ENCODE results near the gene UBE4A.

UBE4A gene

DNA sequence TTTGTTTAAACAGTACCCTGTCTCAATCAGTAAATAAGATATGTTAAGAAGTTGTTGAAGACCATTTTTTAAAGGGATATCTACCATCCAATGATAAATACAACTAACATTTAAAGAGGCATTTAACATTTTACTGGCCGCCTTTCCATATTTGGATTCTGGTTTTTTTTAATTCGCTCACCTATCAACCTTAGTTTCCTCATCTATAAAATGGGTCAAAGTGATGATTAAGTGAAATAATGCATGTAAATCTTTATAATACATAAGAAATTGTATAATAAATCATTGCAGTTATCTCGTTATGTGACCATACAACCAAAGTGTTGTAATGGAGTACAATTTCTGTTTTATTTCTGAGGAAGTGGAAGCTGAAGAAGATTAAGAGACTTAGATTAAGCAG, 24.3 kb downstream of the UBE4A start:
- H3K9me3 ChIP-seq (ENCODE audit: low read length) = no peaks in the 10 kb centered on the region
- H3K4me2 ChIP-seq (ENCODE audit: low read length) = no peak overlapping the region
- H3K79me2 ChIP-seq (ENCODE audit: insufficient read depth, low read length) = no peaks in the 10 kb centered on the region
- no peaks in the 10 kb centered on the region for H3K9me2 ChIP-seq (ENCODE audit: low read depth, low read length)
- H3K27ac ChIP-seq (ENCODE audit: low read depth, low read length, poor library complexity, severe bottlenecking) = no peak overlapping the region
- no peaks in the 10 kb centered on the region for H3K27me3 ChIP-seq (ENCODE audit: insufficient read depth, low read length)
- no peak overlapping the region for H3K9ac ChIP-seq (ENCODE audit: low read length)
- peaks cover 88% of the 10 kb centered on the region for H3K36me3 ChIP-seq (ENCODE audit: insufficient read depth, low read length)
- TF ChIP-seq EZH2 (IDR thresholded peaks at IDR 0.05; ENCODE audit: borderline replicate concordance, low read length) = no peak
- TF ChIP-seq, protein P1, sequence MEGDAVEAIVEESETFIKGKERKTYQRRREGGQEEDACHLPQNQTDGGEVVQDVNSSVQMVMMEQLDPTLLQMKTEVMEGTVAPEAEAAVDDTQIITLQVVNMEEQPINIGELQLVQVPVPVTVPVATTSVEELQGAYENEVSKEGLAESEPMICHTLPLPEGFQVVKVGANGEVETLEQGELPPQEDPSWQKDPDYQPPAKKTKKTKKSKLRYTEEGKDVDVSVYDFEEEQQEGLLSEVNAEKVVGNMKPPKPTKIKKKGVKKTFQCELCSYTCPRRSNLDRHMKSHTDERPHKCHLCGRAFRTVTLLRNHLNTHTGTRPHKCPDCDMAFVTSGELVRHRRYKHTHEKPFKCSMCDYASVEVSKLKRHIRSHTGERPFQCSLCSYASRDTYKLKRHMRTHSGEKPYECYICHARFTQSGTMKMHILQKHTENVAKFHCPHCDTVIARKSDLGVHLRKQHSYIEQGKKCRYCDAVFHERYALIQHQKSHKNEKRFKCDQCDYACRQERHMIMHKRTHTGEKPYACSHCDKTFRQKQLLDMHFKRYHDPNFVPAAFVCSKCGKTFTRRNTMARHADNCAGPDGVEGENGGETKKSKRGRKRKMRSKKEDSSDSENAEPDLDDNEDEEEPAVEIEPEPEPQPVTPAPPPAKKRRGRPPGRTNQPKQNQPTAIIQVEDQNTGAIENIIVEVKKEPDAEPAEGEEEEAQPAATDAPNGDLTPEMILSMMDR (IDR thresholded peaks at IDR 0.05; ENCODE audit: low read length) = no peak
- H3F3A ChIP-seq (ENCODE audit: insufficient read depth, low read length) = no peaks in the 10 kb centered on the region
- no peaks in the 10 kb centered on the region for H3K4me1 ChIP-seq (ENCODE audit: insufficient read depth, low read length, severe bottlenecking)
- no peak overlapping the region for H3K4me3 ChIP-seq (ENCODE audit: low read depth, low read length, poor library complexity, severe bottlenecking)
- no peak overlapping the region for H2AFZ ChIP-seq (ENCODE audit: low read length)
- H4K20me1 ChIP-seq (ENCODE audit: insufficient read depth, low read length) = no peaks in the 10 kb centered on the region

DNA sequence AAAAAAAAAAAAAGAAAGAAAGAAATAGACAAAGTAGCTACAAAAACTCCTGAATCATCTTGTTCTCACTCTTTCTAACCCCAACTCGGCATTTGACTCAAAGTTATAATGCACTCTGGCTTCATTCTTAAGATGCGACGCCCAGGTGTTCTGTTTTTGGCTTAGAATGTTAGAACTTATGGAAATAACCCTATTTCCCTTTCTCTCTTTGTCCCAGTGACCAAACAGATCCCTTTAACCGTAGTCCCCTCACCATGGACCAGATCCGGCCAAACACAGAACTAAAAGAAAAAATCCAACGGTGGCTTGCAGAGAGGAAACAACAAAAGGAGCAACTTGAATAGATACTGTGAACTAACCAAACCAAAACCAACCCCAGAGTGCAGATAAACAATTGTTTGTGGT, 36.7 kb downstream of the UBE4A start:
- H3K4me1 ChIP-seq (ENCODE audit: insufficient read depth, low read length, severe bottlenecking) = peaks cover 12% of the 10 kb centered on the region
- no peaks in the 10 kb centered on the region for H3K9me2 ChIP-seq (ENCODE audit: low read depth, low read length)
- H3K27ac ChIP-seq (ENCODE audit: low read depth, low read length, poor library complexity, severe bottlenecking) = no peak overlapping the region
- H3K36me3 ChIP-seq (ENCODE audit: insufficient read depth, low read length) = peaks cover 46% of the 10 kb centered on the region
- no peaks in the 10 kb centered on the region for H3K9me3 ChIP-seq (ENCODE audit: low read length)
- H3K9ac ChIP-seq (ENCODE audit: low read length) = no peak overlapping the region
- no peak overlapping the region for H3K4me3 ChIP-seq (ENCODE audit: low read depth, low read length, poor library complexity, severe bottlenecking)
- no peaks in the 10 kb centered on the region for H3F3A ChIP-seq (ENCODE audit: insufficient read depth, low read length)
- H4K20me1 ChIP-seq (ENCODE audit: insufficient read depth, low read length) = no peaks in the 10 kb centered on the region
- no peak overlapping the region for H2AFZ ChIP-seq (ENCODE audit: low read length)
- TF ChIP-seq, protein P1 (IDR thresholded peaks at IDR 0.05; ENCODE audit: low read length) = no peak
- TF ChIP-seq EZH2 (IDR thresholded peaks at IDR 0.05; ENCODE audit: borderline replicate concordance, low read length) = no peak
- no peaks in the 10 kb centered on the region for H3K27me3 ChIP-seq (ENCODE audit: insufficient read depth, low read length)
- no peak overlapping the region for H3K4me2 ChIP-seq (ENCODE audit: low read length)
- no peaks in the 10 kb centered on the region for H3K79me2 ChIP-seq (ENCODE audit: insufficient read depth, low read length)

DNA sequence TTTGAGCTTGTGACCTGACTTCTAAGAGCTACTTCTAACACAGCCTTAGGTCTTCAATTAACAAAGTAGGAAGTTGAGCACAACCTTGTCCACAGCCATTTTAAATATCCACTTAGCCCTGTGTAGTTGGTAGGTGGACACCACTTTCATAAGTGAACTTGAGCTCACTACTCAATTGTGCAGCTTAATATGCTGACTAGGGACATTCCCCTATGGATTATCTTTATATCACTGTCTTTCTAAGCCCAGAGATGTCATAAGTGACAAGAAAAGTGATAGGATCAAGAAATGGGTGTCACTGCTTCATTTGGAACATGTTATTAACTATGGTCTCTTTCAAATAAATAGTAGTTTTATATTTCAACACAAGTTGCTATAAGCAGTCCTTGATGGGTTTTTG, 38.0 kb downstream of the UBE4A start:
- Histone ChIP-seq H2AFZ (ENCODE audit: low read length) (no peak overlapping the region), H3K27me3 (ENCODE audit: insufficient read depth, low read length) (no peaks in the 10 kb centered on the region), H3F3A (ENCODE audit: insufficient read depth, low read length) (no peaks in the 10 kb centered on the region), H3K4me3 (ENCODE audit: low read depth, low read length, poor library complexity, severe bottlenecking) (no peak overlapping the region), H3K9me3 (ENCODE audit: low read length) (no peaks in the 10 kb centered on the region), H3K79me2 (ENCODE audit: insufficient read depth, low read length) (peaks cover 9% of the 10 kb centered on the region), H3K27ac (ENCODE audit: low read depth, low read length, poor library complexity, severe bottlenecking) (no peak overlapping the region), H3K36me3 (ENCODE audit: insufficient read depth, low read length) (peaks cover 42% of the 10 kb centered on the region), H3K4me1 (ENCODE audit: insufficient read depth, low read length, severe bottlenecking) (peaks cover 16% of the 10 kb centered on the region), H4K20me1 (ENCODE audit: insufficient read depth, low read length) (no peaks in the 10 kb centered on the region), H3K4me2 (ENCODE audit: low read length) (no peak overlapping the region), H3K9me2 (ENCODE audit: low read depth, low read length) (no peaks in the 10 kb centered on the region), H3K9ac (ENCODE audit: low read length) (no peak overlapping the region)
- no peak for TF ChIP-seq EZH2 (IDR thresholded peaks at IDR 0.05; ENCODE audit: borderline replicate concordance, low read length)
- TF ChIP-seq, protein P1 (IDR thresholded peaks at IDR 0.05; ENCODE audit: low read length) = no peak

Measured in OCI-LY1 (cell line).